ENCODE results near the gene DDC. TPM values are rescaled to one million over a fixed set of nuclear protein-coding genes. Genes with fewer than 3 reads are reported as not detected.

DDC gene
- total and polyA plus RNA-seq, 2 donors (not counting 3 experiments of a cell fraction or from before 2014, with no cell fraction given) = not detected

GRCh38 chr7:50542132-50542531 lies 23.1 kb downstream of the DDC start:
- no peak overlapping the region for H3K9ac ChIP-seq (replicated peaks; ENCODE audit: extremely low read depth, insufficient read depth, low read length)
- H3K27ac ChIP-seq (ENCODE audit: insufficient read depth, low read depth, low read length) = no peak overlapping the region
- TF ChIP-seq, protein P1, sequence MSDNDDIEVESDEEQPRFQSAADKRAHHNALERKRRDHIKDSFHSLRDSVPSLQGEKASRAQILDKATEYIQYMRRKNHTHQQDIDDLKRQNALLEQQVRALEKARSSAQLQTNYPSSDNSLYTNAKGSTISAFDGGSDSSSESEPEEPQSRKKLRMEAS (IDR thresholded peaks at IDR 0.05; ENCODE audit: insufficient read depth, insufficient read length) = no peak
- no peak for TF ChIP-seq MYC (IDR thresholded peaks at IDR 0.05; ENCODE audit: low read depth, low read length)
- TF ChIP-seq GATA2 (IDR thresholded peaks at IDR 0.05; ENCODE audit: insufficient read depth, insufficient read length, low read depth, low read length) = no peak
- TF ChIP-seq POLR2A (IDR thresholded peaks at IDR 0.05; ENCODE audit: low read depth, low read length) = no peak
- no peak for TF ChIP-seq FOS (IDR thresholded peaks at IDR 0.05; ENCODE audit: borderline replicate concordance, insufficient read depth, low read length)
- no peak for TF ChIP-seq POLR2AphosphoS5 (IDR thresholded peaks at IDR 0.05; ENCODE audit: insufficient read depth, low read depth, low read length)
- TF ChIP-seq JUN (IDR thresholded peaks at IDR 0.05; ENCODE audit: borderline replicate concordance, insufficient read depth, insufficient read length, low read depth) = no peak
- no peak for TF ChIP-seq EZH2 (IDR thresholded peaks at IDR 0.05; ENCODE audit: borderline replicate concordance, low read depth, low read length, severe bottlenecking)
- no peak for TF ChIP-seq CTCF (IDR thresholded peaks at IDR 0.05; ENCODE audit: extremely low read depth in 1 of 2, insufficient read depth in 1 of 2, low read depth in 1 of 2, low read length in 2 of 2)
- H4K20me1 ChIP-seq (replicated peaks; ENCODE audit: control insufficient read depth, extremely low read depth, insufficient read depth, low read length) = no peaks in the 10 kb centered on the region
- no TSS peak for BruUV-seq (replicated peaks)
- FAIRE-seq (no peak), DNase-seq (ENCODE audit: low read depth, low spot score) (no peak)
- no peak overlapping the region for H3K4me3 ChIP-seq (replicated peaks in 1 of 3; ENCODE audit: insufficient read depth in 1 of 3, low read depth in 1 of 3, low read length in 3 of 3)
- dilution Hi-C loops (cut with MboI; ENCODE audit: extremely low pct_ligation_motif_present, low sequenced_read_pairs) (no loop called here), intact Hi-C loops (cut with micrococcal nuclease) (no loop called here)
- peaks cover 0 to 4% of the 10 kb centered on the region in 2 experiments for H3K27me3 ChIP-seq (ENCODE audit: control insufficient read depth in 2 of 2, insufficient read depth in 2 of 2, low read length in 2 of 2)
- no peaks in the 10 kb centered on the region for H3K9me3 ChIP-seq (replicated peaks; ENCODE audit: control insufficient read depth, insufficient read depth, low read length)
- ChIA-PET CTCF (interaction anchor here (0.7 kb wide), 1 partner anchor 165 kb away, joined by 3 read pairs; no protein-coding TSS in a partner anchor), POLR2A (no interaction called here)
- no peaks in the 10 kb centered on the region for H3K4me1 ChIP-seq (ENCODE audit: control insufficient read depth, extremely low read depth, insufficient read depth, low read length)
- H3K9me1 ChIP-seq (replicated peaks; ENCODE audit: control insufficient read depth, extremely low read depth, insufficient read depth, low read length) = no peaks in the 10 kb centered on the region
- no peak overlapping the region for H2AFZ ChIP-seq (ENCODE audit: low read depth, low read length)
- no peaks in the 10 kb centered on the region for H3K36me3 ChIP-seq (ENCODE audit: control insufficient read depth in 2 of 2, extremely low read depth in 1 of 2, insufficient read depth in 2 of 2, low read length in 2 of 2)
- no peaks in the 10 kb centered on the region for H3K79me2 ChIP-seq (ENCODE audit: control insufficient read depth, insufficient read depth, low read length)
- no peak overlapping the region for H3K4me2 ChIP-seq (ENCODE audit: insufficient read depth, low read length)
